EL (cell line): ENCODE measurements around the gene UBAC2.

ENCODE experiments used
- DNase-seq: peaks from one replicate; pipeline ENCODE4 v3.0.0-alpha.2; 2016

UBAC2 gene

GRCh38 chr13:99299256-99299919 is 98.7 kb downstream of the UBAC2 start:
- DNase-seq, result no peak

GRCh38 chr13:99299920-99300341 is 99.3 kb downstream of the UBAC2 start:
- no peak for DNase-seq

GRCh38 chr13:99301056-99301838 is 100.6 kb downstream of the UBAC2 start:
- DNase-seq, result no peak

GRCh38 chr13:99301913-99302636 is 101.4 kb downstream of the UBAC2 start:
- DNase-seq, result no peak

- no peak for DNase-seq
These were observed 102.2 kb downstream of the UBAC2 start for GRCh38 chr13:99302637-99303505.

GRCh38 chr13:99303863-99304521 is 103.3 kb downstream of the UBAC2 start:
- no peak for DNase-seq

- DNase-seq, result no peak
These were observed 103.9 kb downstream of the UBAC2 start for GRCh38 chr13:99304541-99304940.

GRCh38 chr13:99305158-99305557 is 104.5 kb downstream of the UBAC2 start:
- DNase-seq, result no peak

- no peak for DNase-seq
These were observed 104.9 kb downstream of the UBAC2 start for GRCh38 chr13:99305566-99305965.

GRCh38 chr13:99307247-99307646 is 106.6 kb downstream of the UBAC2 start, which contains the start of gene GPR183:
Gene GPR183, minus strand, starts transcription at chr13:99307399. Its CDS starts 11,254 bp downstream, at chr13:99296145.
- DNase-seq, result peak; percentile 43

GRCh38 chr13:99307648-99308339 is 107.1 kb downstream of the UBAC2 start:
- peak; percentile 76 for DNase-seq

GRCh38 chr13:99308471-99309087 is 107.9 kb downstream of the UBAC2 start:
- peak; percentile 71 for DNase-seq

GRCh38 chr13:99310382-99311031 is 109.9 kb downstream of the UBAC2 start:
- DNase-seq, result peak; percentile 85

GRCh38 chr13:99311137-99311536 is 110.5 kb downstream of the UBAC2 start:
- DNase-seq, result peak; percentile 39

GRCh38 chr13:99311748-99312492 is 111.3 kb downstream of the UBAC2 start:
- no peak for DNase-seq

- DNase-seq, result peak; percentile 97
These were observed 111.8 kb downstream of the UBAC2 start for GRCh38 chr13:99312493-99312883.

- DNase-seq, result peak; percentile 51
These were observed 112.8 kb downstream of the UBAC2 start for GRCh38 chr13:99313501-99313900.

- DNase-seq, result no peak
These were observed 113.3 kb downstream of the UBAC2 start for GRCh38 chr13:99313941-99314340.

GRCh38 chr13:99314640-99315176 is 114.1 kb downstream of the UBAC2 start:
- peak; percentile 92 for DNase-seq
